UCSD-AML1 (cell line): Measurements from ENCODE around the gene KRI1.

Experiments
- DNase-seq: peaks from one replicate; lab custom pipeline; 2025; ENCODE audit not compliant: unreplicated experiment; lab: John Stamatoyannopoulos, UW

Gene KRI1

GRCh38 chr19:10518444-10519361 lies 47.1 kb downstream of the KRI1 start:
- no peak for DNase-seq

- DNase-seq = no peak
Observed at GRCh38 chr19:10517760-10518443, 47.9 kb downstream of the KRI1 start.

- DNase-seq = no peak
Observed at GRCh38 chr19:10517361-10517759, 48.5 kb downstream of the KRI1 start, which contains the start of gene S1PR5. TSS of gene S1PR5 (minus strand) at chr19:10517447. CDS start at chr19:10515011, 2,436 bp downstream.

- DNase-seq = no peak
Observed at GRCh38 chr19:10516671-10517286, 49.0 kb downstream of the KRI1 start.

DNA sequence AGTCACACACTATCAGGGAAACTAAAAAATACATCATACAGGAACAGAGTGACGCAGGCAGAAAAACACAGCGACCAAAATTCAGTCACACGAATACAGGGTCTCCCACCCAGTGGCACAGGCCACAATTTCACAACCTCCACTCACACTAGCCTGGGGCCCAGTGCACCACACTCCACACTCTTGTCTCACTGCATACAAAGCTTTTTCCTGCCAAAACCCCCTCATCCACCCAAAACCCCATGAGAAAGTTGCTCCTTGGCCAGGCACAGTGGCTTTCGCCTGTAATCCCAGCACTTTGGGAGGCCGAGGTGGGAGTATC lies 49.8 kb downstream of the KRI1 start:
- no peak for DNase-seq

- no peak for DNase-seq
Observed at GRCh38 chr19:10514211-10515145, 51.3 kb downstream of the KRI1 start.

GRCh38 chr19:10513223-10513622 lies 52.6 kb downstream of the KRI1 start:
- no peak for DNase-seq

GRCh38 chr19:10510301-10510802 lies 55.5 kb downstream of the KRI1 start:
- DNase-seq = peak; percentile 38

- no peak for DNase-seq
Observed at GRCh38 chr19:10508707-10509106, 57.1 kb downstream of the KRI1 start.

DNA sequence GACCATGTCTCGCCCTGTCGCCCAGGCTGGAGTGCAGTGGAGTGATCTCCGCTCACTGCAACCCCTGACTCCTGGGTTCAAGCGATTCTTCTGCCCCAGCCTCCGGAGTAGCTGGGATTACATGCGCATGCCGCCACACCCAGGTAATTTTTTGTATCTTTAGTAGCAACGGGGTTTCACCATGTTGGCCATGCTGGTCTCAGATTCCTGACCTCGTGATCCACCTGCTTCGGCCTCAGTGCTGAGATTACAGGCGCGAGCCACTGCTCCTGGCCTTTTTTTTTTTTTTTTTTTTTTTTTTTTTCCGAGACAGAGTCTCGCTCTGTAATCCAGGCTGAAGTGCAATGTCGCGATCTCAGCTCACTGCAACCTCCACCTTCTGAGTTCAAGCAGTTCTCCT lies 57.8 kb downstream of the KRI1 start:
- DNase-seq = no peak

- DNase-seq = peak; percentile 77
Observed at GRCh38 chr19:10505583-10506229, 60.1 kb downstream of the KRI1 start.
